K562 (cell line): ENCODE results near the gene ARFGAP1. TPM values are rescaled to one million over a fixed set of nuclear protein-coding genes. Genes with fewer than 3 reads are reported as not detected.

Experiments
- ATAC-seq: fragments of 200-7000 bp; cut with Tn5 transposase; 3 replicates; pipeline ENCODE4 v1.9.1; 2020; ENCODE audit warnings: moderate library complexity
- BruUV-seq: library from RNA; stranded (reverse); fragments of 400-500 nt; replicated peaks from 2 replicates; lab custom pipeline; 2021; lab: Mats Ljungman, UMichigan
- CTCF ChIA-PET: fragments of 300-600 bp; formaldehyde crosslinking; extraction: SDS; loops from one replicate; lab custom pipeline; 2021; ENCODE audit warnings: low intra/inter-chr PET ratio; lab: Yijun Ruan, JAX
- POLR2A ChIA-PET: fragments of 300-600, 350-650 bp; sonication (Branson Sonifier 250); formaldehyde crosslinking; extraction: SDS; loops from one replicate; lab custom pipeline; 2021; ENCODE audit warnings: antibody characterized with exemption, inconsistent platforms; lab: Yijun Ruan, JAX
- DNase-seq, 4 experiments: peaks; one replicate each; pipeline versions ENCODE4 v3.0.0 to v3.0.0-alpha.2; 2011 to 2018; ENCODE audit warnings: low spot score in 3 of 4, mixed read lengths in 3 of 4; ENCODE audit errors: extremely low read depth in 1 of 4
- FAIRE-seq: peaks from 2 replicates; lab custom pipeline; 2011; peaks lifted over from hg19 to GRCh38; lab: Jason Lieb, UNC
- H2AFZ ChIP-seq: 2 replicates; pipeline ENCODE4 v1.6.0; 2011; ENCODE audit warnings: low read depth, low read length, control low read depth, inconsistent platforms
- H3K27ac ChIP-seq: fragments of 200-600 bp; 3 replicates; pipeline ENCODE4 v1.8.0; 2011; ENCODE audit warnings: low read depth, mild to moderate bottlenecking, control low read depth, inconsistent platforms, low read length, moderate library complexity, mixed read lengths; ENCODE audit errors: extremely low read depth
- H3K27me3 ChIP-seq, 2 experiments: fragments of 300-600 bp in 1 of 2; 2 replicates in 1 of 2; 3 replicates in 1 of 2; pipeline versions ENCODE4 v1.6.0 to v1.8.0; 2011; ENCODE audit warnings: inconsistent platforms in 2 of 2, low read length in 2 of 2, mild to moderate bottlenecking in 1 of 2, mixed read lengths in 1 of 2, moderate library complexity in 1 of 2; ENCODE audit not compliant: control insufficient read depth in 2 of 2, insufficient read depth in 2 of 2
- H3K36me3 ChIP-seq: fragments of 300-600 bp; 3 replicates; pipeline ENCODE4 v1.8.0; 2011; ENCODE audit warnings: mild to moderate bottlenecking, low read length, inconsistent platforms; ENCODE audit not compliant: control insufficient read depth, insufficient read depth
- H3K4me1 ChIP-seq, 2 experiments: fragments of 200-600 bp in 1 of 2; replicated peaks in 1 of 2; 2 replicates in 1 of 2; 3 replicates in 1 of 2; pipeline versions ENCODE4 v1.5.1 to v1.8.0; 2011; ENCODE audit warnings: inconsistent platforms in 2 of 2, low read length in 2 of 2, mild to moderate bottlenecking in 1 of 2, mixed read lengths in 1 of 2, moderate library complexity in 1 of 2; ENCODE audit not compliant: control insufficient read depth in 2 of 2, insufficient read depth in 2 of 2
- H3K4me2 ChIP-seq: 2 replicates; pipeline ENCODE4 v1.6.1; 2011; ENCODE audit warnings: low read length, control low read depth, inconsistent platforms, mixed read lengths; ENCODE audit not compliant: insufficient read depth
- H3K4me3 ChIP-seq: fragments of 200-600 bp; sonication (generic), shearing (Covaris generic); 2 replicates; pipeline ENCODE4 v1.5.1; 2016; ENCODE audit warnings: control low read depth, inconsistent platforms
- H3K79me2 ChIP-seq: fragments of 200-600 bp; 3 replicates; pipeline ENCODE4 v1.8.0; 2011; ENCODE audit warnings: low read length, inconsistent platforms; ENCODE audit not compliant: control insufficient read depth, insufficient read depth
- H3K9ac ChIP-seq, 2 experiments: 2 replicates each; pipeline versions ENCODE4 v1.6.0 to v1.6.1; 2011; ENCODE audit warnings: low read depth in 2 of 2, low read length in 2 of 2, control low read depth in 1 of 2, inconsistent platforms in 1 of 2, mild to moderate bottlenecking in 1 of 2, mixed read lengths in 1 of 2; ENCODE audit not compliant: insufficient read depth in 1 of 2
- H3K9me1 ChIP-seq: one replicate; pipeline ENCODE4 v1.6.0; 2011; ENCODE audit warnings: inconsistent platforms, mild to moderate bottlenecking, low read length, moderate library complexity; ENCODE audit not compliant: control insufficient read depth, insufficient read depth
- H3K9me3 ChIP-seq: replicated peaks from 2 replicates; pipeline ENCODE4 v1.5.1; 2011; ENCODE audit warnings: low read depth, low read length, inconsistent platforms; ENCODE audit not compliant: control insufficient read depth, insufficient read depth
- H4K20me1 ChIP-seq: replicated peaks from 2 replicates; pipeline ENCODE4 v1.6.1; 2011; ENCODE audit warnings: low read length, inconsistent platforms, mixed read lengths; ENCODE audit not compliant: control insufficient read depth, insufficient read depth
- ATF2 ChIP-seq: sonication (generic); formaldehyde crosslinking; IDR thresholded peaks from 2 replicates; pipeline ENCODE4 v1.8.1; 2022; ENCODE audit warnings: missing genetic modification reagents
- CREB3 ChIP-seq: fragments of 450-650 bp; conservative IDR thresholded peaks from 2 replicates; pipeline ENCODE4 v1.6.1; 2016; ENCODE audit warnings: missing genetic modification characterization, low read depth, mild to moderate bottlenecking, missing compliant biosample characterization, moderate library complexity
- E2F6 ChIP-seq, 2 experiments: IDR thresholded peaks; 2 replicates each; pipeline ENCODE4 v1.6.1; 2011; ENCODE audit warnings: borderline replicate concordance in 1 of 2, control low read depth in 1 of 2, low read depth in 1 of 2, low read length in 1 of 2, mild to moderate bottlenecking in 1 of 2, mixed read lengths in 1 of 2, moderate library complexity in 1 of 2; ENCODE audit not compliant: insufficient read depth in 1 of 2, insufficient read length in 1 of 2, poor library complexity in 1 of 2, severe bottlenecking in 1 of 2; ENCODE audit errors: extremely low read depth in 1 of 2
- E2F8 ChIP-seq: fragments of 450-650 bp; IDR thresholded peaks from 2 replicates; pipeline ENCODE4 v1.7.1; 2018; ENCODE audit warnings: mild to moderate bottlenecking, low read depth; ENCODE audit not compliant: partially characterized antibody
- NCOA4 ChIP-seq: fragments of 450-650 bp; IDR thresholded peaks from 2 replicates; pipeline ENCODE4 v1.6.1; 2018; ENCODE audit warnings: mild to moderate bottlenecking; ENCODE audit not compliant: partially characterized antibody
- RAD51 ChIP-seq: fragments of 450-650 bp; IDR thresholded peaks from 2 replicates; pipeline ENCODE4 v1.7.1; 2016; ENCODE audit warnings: low read depth, mild to moderate bottlenecking, borderline replicate concordance
- RBM25 ChIP-seq: fragments of 200-400 bp; formaldehyde crosslinking; IDR thresholded peaks from 2 replicates; pipeline ENCODE4 v1.6.1; 2018; ENCODE audit warnings: low read length, low read depth, moderate library complexity; ENCODE audit not compliant: severe bottlenecking
- SNRNP70 ChIP-seq: fragments of 200-400 bp; formaldehyde crosslinking; optimal IDR thresholded peaks from 2 replicates; pipeline ENCODE3; 2017; ENCODE audit warnings: low read depth, low read length
- TRIM28 ChIP-seq: fragments of 450-650 bp; IDR thresholded peaks from 2 replicates; pipeline ENCODE4 v1.6.1; 2017
- ZNF253 ChIP-seq: fragments of 250-450 bp; sonication (Bioruptor Pico); conservative IDR thresholded peaks from 2 replicates; pipeline ENCODE4 v1.6.1; 2021; ENCODE audit warnings: mild to moderate bottlenecking
- ZSCAN32 ChIP-seq: fragments of 450-650 bp; formaldehyde crosslinking; IDR thresholded peaks from 2 replicates; pipeline ENCODE4 v1.4.0; 2020; ENCODE audit warnings: mild to moderate bottlenecking, moderate library complexity
- WGBS: fragments of 100-300 bp; shearing (Covaris generic); methylation state at CpG from one replicate; pipeline ENCODE4 v1.1.6; 2016; ENCODE audit warnings: low coverage, mixed read lengths; ENCODE audit not compliant: insufficient coverage; ENCODE audit errors: missing lambda C conversion rate; 5-methylcytosine and 5-hydroxymethylcytosine counted together
- in situ Hi-C: fragments of 300-500 bp; cut with MboI; formaldehyde crosslinking; loops from 4 replicates; pipeline ENCODE4 v1.15.0; 2018; ENCODE audit warnings: inconsistent platforms, mixed read lengths
- intact Hi-C: fragments of 100-400 bp; cut with micrococcal nuclease; formaldehyde crosslinking; loops from 2 replicates; pipeline ENCODE4 v1.14.2; 2022
- polyA plus RNA-seq, 8 experiments: library from polyadenylated mRNA; depleted of rRNA in 4 of 8; stranded (reverse) in 5 of 8; unstranded in 3 of 8; fragments of >200 nt; fragmentation: Nextera tagmentation in 2 of 8; fragmentation: Illumina TruSeq in 1 of 8; extraction: Ambion mirVana in 2 of 8; extraction: Trizol in 1 of 8; gene quantifications; 2 replicates each; pipeline versions ENCODE4 v1.2.1 to v1.2.3, GENCODE V29; 2011 to 2014; ENCODE audit warnings: inconsistent platforms in 1 of 8, missing spikeins in 1 of 8
- total RNA-seq, 7 experiments: library from RNA; depleted of rRNA in 6 of 7; stranded (reverse); fragments of >200 nt in 6 of 7; fragmentation: Illumina TruSeq in 2 of 7; extraction: Trizol in 2 of 7; gene quantifications; 2 replicates each; pipeline versions ENCODE4 v1.2.1 to v1.2.3, GENCODE V29; 2011 to 2021; ENCODE audit warnings: low replicate concordance in 1 of 7

Gene ARFGAP1
- total and polyA plus RNA-seq, 9 of the 15 experiments (the other 6 are each of a cell fraction or from before 2014, with no cell fraction given): 0.53 to 102 (median 33.5) TPM

GRCh38 chr20:63265891-63266515 is 6.6 kb upstream of the ARFGAP1 start:
- Histone ChIP-seq H4K20me1 (0 out of 2 replicates have a peak, but pooled peaks cover 7% of the 10 kb centered on the region), H3K27ac (no peak overlapping the region), H2AFZ (no peak overlapping the region), H3K27me3 (peaks cover 4 to 39% of the 10 kb centered on the region in 2 experiments), H3K79me2 (no peaks in the 10 kb centered on the region), H3K9me3 (no peaks in the 10 kb centered on the region), H3K9me1 (no peaks in the 10 kb centered on the region), H3K36me3 (no peaks in the 10 kb centered on the region), H3K9ac (no peak overlapping the region), H3K4me3 (no peak overlapping the region), H3K4me1 (peaks cover 11 to 14% of the 10 kb centered on the region in 2 experiments), H3K4me2 (no peak overlapping the region)
- FAIRE-seq (no peak), DNase-seq (no peak), ATAC-seq (no peak)
- POLR2A ChIA-PET: interaction anchor here (0.6 kb wide), 2 partner anchors 196 to 260 kb away, joined by 3 to 4 read pairs; no protein-coding TSS in a partner anchor
- intact Hi-C loops: no loop called here
- 22% methylated on average over 11 of the region's 12 CpGs for WGBS
- BruUV-seq: no TSS peak
- in situ Hi-C loops: no loop called here
- CTCF ChIA-PET: no interaction called here
- TF ChIP-seq TRIM28 (no peak), NCOA4 (no peak), ZSCAN32 (CRISPR knock-in tag) (no peak), E2F8 (no peak), ATF2 (CRISPR knock-in tag) (no peak), CREB3 (tag) (no peak), RAD51 (no peak), RBM25 (no peak), SNRNP70 (no peak), E2F6 (IDR thresholded peaks at IDR 0.05; ENCODE audit: borderline replicate concordance in 1 of 2, extremely low read depth in 1 of 2, insufficient read depth in 1 of 2, insufficient read length in 1 of 2, low read depth in 1 of 2, low read length in 1 of 2, poor library complexity in 1 of 2, severe bottlenecking in 1 of 2) (no peak), ZNF253 (CRISPR knock-in tag) (no peak)
